ENCODE data around the gene C7. TPM values are rescaled to one million over a fixed set of nuclear protein-coding genes. Genes with fewer than 3 reads are reported as not detected.
"Not testable (repeated sequence)": the region's sequence is repeated elsewhere in the genome, so short reads cannot be mapped to it uniquely, and the experiment has no call there.

Gene C7
- total RNA-seq, 2 donors from 2014 or later: not detected

GRCh38 chr5:41022600-41022999 lies 113.3 kb downstream of the C7 start:
- not testable (repeated sequence) for H3K4me3 Mint-ChIP-seq; ATAC-seq; H3K36me3 Mint-ChIP-seq; DNase-seq (ENCODE audit: low spot score); H3K27ac Mint-ChIP-seq; H3K4me1 Mint-ChIP-seq (ENCODE audit: low read depth in 2 of 2); H3K27me3 Mint-ChIP-seq
- peaks cover 11% of the 10 kb centered on the region for H3K9me3 Mint-ChIP-seq

Other genes starting within 250 kb of the C7 start
- 100 to 1,000 TPM; 144 to 154 TPM for gene PTGER4, start 229.6 kb upstream of the C7 start, total RNA-seq
- gene TTC33, start 153.5 kb upstream of the C7 start, total RNA-seq: 10 to 100 TPM; 13.5 to 16.9 TPM
- 10 to 100 TPM; 92.3 to 94.9 TPM for gene PRKAA1, start 111.1 kb upstream of the C7 start, total RNA-seq
- gene RPL37, start 74.3 kb upstream of the C7 start, total RNA-seq: 1,000 to 10,000 TPM in 1 of 2 donors, 100 to 1,000 TPM in 1; 886 to 1,034 TPM
- gene CARD6, start 68.1 kb upstream of the C7 start, total RNA-seq: 10 to 100 TPM in 1 of 2 donors, 1 to 10 TPM in 1; 3.7 to 11.2 TPM
- gene MROH2B, start 161.8 kb downstream of the C7 start, total RNA-seq: not detected

Measured in natural killer cell treated with Interleukin-12 subunit alpha and Interleukin-12 subunit beta and Interleukin-15 and Interleukin-18, amount 100 ng/mL, for 72 hours (primary cell).